C4-2B (cell line): ENCODE data around the gene ZNRF3.

Experiments used
- CTCF ChIP-seq: fragments of 450-650 bp; conservative IDR thresholded peaks from 2 replicates; pipeline ENCODE4 v1.5.1; 2017; ENCODE audit warnings: mild to moderate bottlenecking
- ZFX ChIP-seq: fragments of 450-650 bp; IDR thresholded peaks from 2 replicates; pipeline ENCODE4 v1.6.1; 2017

- TF ChIP-seq CTCF (no peak), ZFX (no peak)
Measured at GRCh38 chr22:28994522-28994921, 111.2 kb downstream of the ZNRF3 start.
